Measurements from ENCODE around the gene KRTAP3-2.

Gene KRTAP3-2

GRCh38 chr17:40980596-40980995 is 19.1 kb downstream of the KRTAP3-2 start:
- DNase-seq (ENCODE audit: low read depth in 1 of 2, low spot score in 1 of 2) = no peak
- TF ChIP-seq POLR2AphosphoS5 (IDR thresholded peaks at IDR 0.05; ENCODE audit: low read depth) (no peak), REST (IDR thresholded peaks at IDR 0.05; ENCODE audit: insufficient replicate concordance, low read depth) (no peak), GABPA (IDR thresholded peaks at IDR 0.05; ENCODE audit: low read depth) (no peak), SPI1 (IDR thresholded peaks at IDR 0.05; ENCODE audit: borderline replicate concordance, low read depth) (no peak), CTCF (IDR thresholded peaks at IDR 0.05; ENCODE audit: insufficient read depth, low read length) (no peak)
- no peak overlapping the region for H3K27ac ChIP-seq (replicated peaks)

GRCh38 chr17:40980117-40980516 is 19.6 kb downstream of the KRTAP3-2 start:
- TF ChIP-seq GABPA (IDR thresholded peaks at IDR 0.05; ENCODE audit: low read depth) (no peak), REST (IDR thresholded peaks at IDR 0.05; ENCODE audit: insufficient replicate concordance, low read depth) (no peak), SPI1 (IDR thresholded peaks at IDR 0.05; ENCODE audit: borderline replicate concordance, low read depth) (no peak)
- peaks cover 4% of the 10 kb centered on the region for H3K27me3 ChIP-seq (ENCODE audit: insufficient read depth, poor library complexity, severe bottlenecking)
- H3K4me3 ChIP-seq (replicated peaks; ENCODE audit: insufficient read depth, low read length) = no peak overlapping the region
- DNase-seq (ENCODE audit: low read depth in 1 of 2, low spot score in 1 of 2) = no peak
- H3K27ac ChIP-seq (replicated peaks) = no peak overlapping the region

More at GRCh38 chr17:40980596-40980995, 19.1 kb downstream of the KRTAP3-2 start:
- Histone ChIP-seq H3K4me3 (replicated peaks; ENCODE audit: insufficient read depth, low read length) (no peak overlapping the region), H3K27me3 (ENCODE audit: insufficient read depth, poor library complexity, severe bottlenecking) (peaks cover 4% of the 10 kb centered on the region)

GRCh38 chr17:40978575-40979151 is 21.0 kb downstream of the KRTAP3-2 start:
- Histone ChIP-seq H3K4me3 (replicated peaks; ENCODE audit: insufficient read depth, low read length) (no peak overlapping the region), H3K27ac (replicated peaks) (no peak overlapping the region), H3K27me3 (ENCODE audit: insufficient read depth, poor library complexity, severe bottlenecking) (no peaks in the 10 kb centered on the region)
- no peak for TF ChIP-seq POLR2AphosphoS5 (IDR thresholded peaks at IDR 0.05; ENCODE audit: low read depth)
- TF ChIP-seq GABPA (IDR thresholded peaks at IDR 0.05; ENCODE audit: low read depth) = no peak
- no peak for TF ChIP-seq SPI1 (IDR thresholded peaks at IDR 0.05; ENCODE audit: borderline replicate concordance, low read depth)
- TF ChIP-seq REST (IDR thresholded peaks at IDR 0.05; ENCODE audit: insufficient replicate concordance, low read depth) = no peak
- no peak for TF ChIP-seq CTCF (IDR thresholded peaks at IDR 0.05; ENCODE audit: insufficient read depth, low read length)
- DNase-seq (ENCODE audit: low read depth in 1 of 2, low spot score in 1 of 2) = no peak

Measured in HL-60 (cell line).